ENCODE results near the gene GPR87.

The GPR87 gene

GRCh38 chr3:151362751-151363174 is 46.1 kb upstream of the GPR87 start (continued):
- TF ChIP-seq CSRNP3 (CRISPR knock-in tag; IDR thresholded peaks at IDR 0.05) (no peak), ZFP30 (CRISPR knock-in tag; IDR thresholded peaks at IDR 0.05) (no peak), ZFP3 (CRISPR knock-in tag; IDR thresholded peaks at IDR 0.05) (no peak), RARB (CRISPR knock-in tag; IDR thresholded peaks at IDR 0.05) (no peak)

GRCh38 chr3:151357463-151357850 is 40.8 kb upstream of the GPR87 start:
- ATAC-seq, result no peak
- TF ChIP-seq BACH2 (CRISPR knock-in tag; IDR thresholded peaks at IDR 0.05; ENCODE audit: borderline replicate concordance) (no peak), TOX (CRISPR knock-in tag; IDR thresholded peaks at IDR 0.05; ENCODE audit: borderline replicate concordance) (no peak), ZNF8 (CRISPR knock-in tag; IDR thresholded peaks at IDR 0.05) (no peak), ARNTL (CRISPR knock-in tag; IDR thresholded peaks at IDR 0.05; ENCODE audit: borderline replicate concordance, low read depth) (no peak), OSR1 (CRISPR knock-in tag; IDR thresholded peaks at IDR 0.05) (no peak), ESRRG (CRISPR knock-in tag; IDR thresholded peaks at IDR 0.05) (no peak), TSHZ2 (CRISPR knock-in tag; IDR thresholded peaks at IDR 0.05) (no peak), RARB (CRISPR knock-in tag; IDR thresholded peaks at IDR 0.05) (no peak), ISL1 (CRISPR knock-in tag; IDR thresholded peaks at IDR 0.05) (no peak), ZNF565 (CRISPR knock-in tag; conservative IDR thresholded peaks at IDR 0.05; ENCODE audit: low read depth) (no peak), GLIS3 (CRISPR knock-in tag; IDR thresholded peaks at IDR 0.05) (no peak), CSDC2 (CRISPR knock-in tag; IDR thresholded peaks at IDR 0.05) (no peak), SNAI2 (CRISPR knock-in tag; IDR thresholded peaks at IDR 0.05) (no peak), ZNF70 (CRISPR knock-in tag; IDR thresholded peaks at IDR 0.05) (no peak), TCF4 (CRISPR knock-in tag; IDR thresholded peaks at IDR 0.05; ENCODE audit: borderline replicate concordance) (no peak), CSRNP3 (CRISPR knock-in tag; IDR thresholded peaks at IDR 0.05) (no peak), ZFP3 (CRISPR knock-in tag; IDR thresholded peaks at IDR 0.05) (no peak), CREB5 (CRISPR knock-in tag; IDR thresholded peaks at IDR 0.05; ENCODE audit: low read depth) (no peak)
- TF ChIP-seq, protein P1, sequence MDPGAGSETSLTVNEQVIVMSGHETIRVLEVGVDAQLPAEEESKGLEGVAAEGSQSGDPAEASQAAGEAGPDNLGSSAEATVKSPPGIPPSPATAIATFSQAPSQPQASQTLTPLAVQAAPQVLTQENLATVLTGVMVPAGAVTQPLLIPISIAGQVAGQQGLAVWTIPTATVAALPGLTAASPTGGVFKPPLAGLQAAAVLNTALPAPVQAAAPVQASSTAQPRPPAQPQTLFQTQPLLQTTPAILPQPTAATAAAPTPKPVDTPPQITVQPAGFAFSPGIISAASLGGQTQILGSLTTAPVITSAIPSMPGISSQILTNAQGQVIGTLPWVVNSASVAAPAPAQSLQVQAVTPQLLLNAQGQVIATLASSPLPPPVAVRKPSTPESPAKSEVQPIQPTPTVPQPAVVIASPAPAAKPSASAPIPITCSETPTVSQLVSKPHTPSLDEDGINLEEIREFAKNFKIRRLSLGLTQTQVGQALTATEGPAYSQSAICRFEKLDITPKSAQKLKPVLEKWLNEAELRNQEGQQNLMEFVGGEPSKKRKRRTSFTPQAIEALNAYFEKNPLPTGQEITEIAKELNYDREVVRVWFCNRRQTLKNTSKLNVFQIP (CRISPR knock-in tag; IDR thresholded peaks at IDR 0.05; ENCODE audit: borderline replicate concordance, low read depth), result no peak
- TF ChIP-seq, protein P2, sequence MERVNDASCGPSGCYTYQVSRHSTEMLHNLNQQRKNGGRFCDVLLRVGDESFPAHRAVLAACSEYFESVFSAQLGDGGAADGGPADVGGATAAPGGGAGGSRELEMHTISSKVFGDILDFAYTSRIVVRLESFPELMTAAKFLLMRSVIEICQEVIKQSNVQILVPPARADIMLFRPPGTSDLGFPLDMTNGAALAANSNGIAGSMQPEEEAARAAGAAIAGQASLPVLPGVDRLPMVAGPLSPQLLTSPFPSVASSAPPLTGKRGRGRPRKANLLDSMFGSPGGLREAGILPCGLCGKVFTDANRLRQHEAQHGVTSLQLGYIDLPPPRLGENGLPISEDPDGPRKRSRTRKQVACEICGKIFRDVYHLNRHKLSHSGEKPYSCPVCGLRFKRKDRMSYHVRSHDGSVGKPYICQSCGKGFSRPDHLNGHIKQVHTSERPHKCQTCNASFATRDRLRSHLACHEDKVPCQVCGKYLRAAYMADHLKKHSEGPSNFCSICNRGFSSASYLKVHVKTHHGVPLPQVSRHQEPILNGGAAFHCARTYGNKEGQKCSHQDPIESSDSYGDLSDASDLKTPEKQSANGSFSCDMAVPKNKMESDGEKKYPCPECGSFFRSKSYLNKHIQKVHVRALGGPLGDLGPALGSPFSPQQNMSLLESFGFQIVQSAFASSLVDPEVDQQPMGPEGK (CRISPR knock-in tag; IDR thresholded peaks at IDR 0.05; ENCODE audit: borderline replicate concordance), result no peak
